ENCODE results near the gene CBX5. TPM values are rescaled to one million over a fixed set of nuclear protein-coding genes. Genes with fewer than 3 reads are reported as not detected.

CBX5 gene
- polyA plus RNA-seq, 1 experiment, result 14.3 TPM

DNA sequence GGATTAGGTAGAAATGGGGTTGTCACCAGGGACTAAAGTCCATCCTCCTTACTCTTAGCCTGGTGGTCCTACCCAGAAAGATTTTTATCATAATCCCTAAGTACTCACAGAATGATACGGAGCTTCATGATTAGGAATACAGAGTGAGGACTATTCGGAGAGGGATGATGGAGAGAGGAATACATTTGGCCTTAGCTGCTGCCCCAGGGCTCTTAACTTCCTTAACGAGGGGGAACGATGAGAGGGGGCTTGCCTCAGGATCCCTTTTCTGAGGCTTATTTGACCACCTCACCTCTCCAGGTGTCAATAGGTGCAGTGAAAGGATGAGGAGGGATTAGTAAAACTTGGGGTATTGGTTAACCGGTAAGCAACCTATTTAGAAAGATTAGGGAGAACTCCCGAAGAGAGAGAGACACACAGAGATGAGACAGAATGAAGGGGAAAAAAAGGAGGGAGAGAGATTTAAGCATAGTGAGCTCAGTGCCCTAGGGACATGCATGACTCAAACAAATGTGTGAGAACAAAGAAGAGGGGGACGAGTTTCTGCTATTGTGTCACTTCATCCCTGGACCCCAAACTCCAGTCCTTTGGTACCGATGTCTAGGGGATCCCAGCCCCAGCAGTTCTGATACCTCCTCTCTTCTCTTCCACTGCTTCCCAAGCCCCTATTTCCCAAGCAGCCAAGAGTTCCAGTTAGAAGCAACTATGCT is 19.7 kb upstream of the CBX5 start:
- no peak for TF ChIP-seq CTCF (IDR thresholded peaks at IDR 0.05; ENCODE audit: insufficient read depth, low read depth, low read length)
- Histone ChIP-seq H3K36me3 (ENCODE audit: control insufficient read depth, insufficient read depth, low read length) (no peaks in the 10 kb centered on the region), H3K27me3 (ENCODE audit: control insufficient read depth, insufficient read depth, low read length) (peaks cover 13% of the 10 kb centered on the region), H3K4me3 (ENCODE audit: low read depth, low read length) (no peak overlapping the region)
- ChIA-PET CTCF (interaction anchor here (0.6 to 3.5 kb wide), 17 partner anchors 10 to 274 kb away, joined by 3 to 17 read pairs (median 5); partner anchors contain the start of genes CBX5, COPZ1 and HNRNPA1), POLR2A (interaction anchor here (0.8 kb wide), 1 partner anchor 20 kb away, joined by 4 read pairs; the partner anchor contains the start of gene CBX5)
- no peak for DNase-seq (ENCODE audit: low read depth)

DNA sequence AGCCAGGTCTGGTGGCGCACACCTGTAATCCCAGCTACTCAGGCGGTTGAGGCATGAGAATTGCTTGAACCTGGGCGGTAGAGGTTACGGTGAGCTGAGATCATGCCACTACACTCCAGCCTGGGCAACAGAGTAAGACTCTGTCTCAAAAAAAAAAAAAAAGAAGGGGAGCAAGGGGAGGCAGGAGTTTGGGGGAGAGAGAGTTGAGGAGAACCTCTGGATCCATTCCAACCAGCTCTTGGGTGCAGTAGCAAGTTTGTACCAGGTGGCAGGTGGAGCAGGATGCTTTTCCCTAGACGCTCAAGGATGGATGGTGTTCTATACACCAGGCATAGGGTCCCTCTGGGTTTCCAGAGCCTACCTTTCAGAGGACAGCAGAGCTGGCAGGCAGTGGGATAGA is 19.0 kb upstream of the CBX5 start:
- Histone ChIP-seq H3K27me3 (ENCODE audit: control insufficient read depth, insufficient read depth, low read length) (peaks cover 13% of the 10 kb centered on the region), H3K36me3 (ENCODE audit: control insufficient read depth, insufficient read depth, low read length) (no peaks in the 10 kb centered on the region), H3K4me3 (ENCODE audit: low read depth, low read length) (no peak overlapping the region)
- CTCF ChIA-PET, result interaction anchor here (0.8 to 3.5 kb wide), 12 partner anchors 10 to 126 kb away, joined by 3 to 17 read pairs (median 6); partner anchors contain the start of genes CBX5 and HNRNPA1
- POLR2A ChIA-PET, result interaction anchor here (0.8 kb wide), 1 partner anchor 19 kb away, joined by 4 read pairs; the partner anchor contains the start of gene CBX5
- no peak for TF ChIP-seq CTCF (IDR thresholded peaks at IDR 0.05; ENCODE audit: insufficient read depth, low read depth, low read length)
- DNase-seq (ENCODE audit: low read depth), result no peak

- CTCF ChIA-PET, result interaction anchor here (0.8 to 8.1 kb wide), 5 partner anchors 10 to 74 kb away, joined by 3 to 86 read pairs (median 4); no protein-coding TSS in a partner anchor
- TF ChIP-seq CTCF (IDR thresholded peaks at IDR 0.05; ENCODE audit: insufficient read depth, low read depth, low read length), result no peak
- Histone ChIP-seq H3K27me3 (ENCODE audit: control insufficient read depth, insufficient read depth, low read length) (peaks cover 8% of the 10 kb centered on the region), H3K4me3 (ENCODE audit: low read depth, low read length) (no peak overlapping the region), H3K36me3 (ENCODE audit: control insufficient read depth, insufficient read depth, low read length) (no peaks in the 10 kb centered on the region)
- no peak for DNase-seq (ENCODE audit: low read depth)
- POLR2A ChIA-PET, result no interaction called here
These were observed 16.6 kb upstream of the CBX5 start for GRCh38 chr12:54296393-54297099.

DNA sequence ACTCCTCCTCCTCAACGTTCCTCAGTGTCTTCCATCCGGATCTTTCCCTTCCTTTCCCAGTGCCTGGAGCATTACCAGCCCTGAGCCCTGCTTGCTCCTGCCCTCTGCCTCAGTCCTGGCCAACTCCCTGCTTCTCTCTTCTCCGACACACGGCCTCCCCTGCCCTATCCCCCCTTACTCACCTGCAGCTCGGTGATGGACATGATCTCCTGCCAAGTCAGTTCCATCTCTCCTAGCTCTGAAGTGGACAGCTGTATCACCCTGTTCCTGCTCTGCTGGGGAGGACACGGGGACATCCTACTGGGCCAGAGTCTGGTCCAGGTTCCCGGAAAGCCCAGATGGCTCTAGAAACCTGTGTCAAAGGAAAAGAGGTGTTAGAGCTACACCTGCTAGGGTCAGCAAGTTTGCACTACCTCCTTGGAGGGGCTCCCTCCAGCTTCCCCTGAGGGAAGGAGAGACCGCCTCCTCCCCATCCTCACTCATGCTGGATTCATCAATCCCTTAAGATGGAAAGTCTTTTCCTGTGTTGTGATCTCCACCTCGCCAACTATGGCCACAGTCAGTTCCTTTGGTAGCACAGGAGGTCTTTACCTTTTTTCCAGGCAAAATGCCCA is 15.1 kb upstream of the CBX5 start:
- peaks cover 3% of the 10 kb centered on the region; the same call in 1 of the 2 replicates for H3K27me3 ChIP-seq (ENCODE audit: control insufficient read depth, insufficient read depth, low read length)
- no peak for DNase-seq (ENCODE audit: low read depth)
- ChIA-PET POLR2A (no interaction called here), CTCF (interaction anchor here (0.7 to 8.1 kb wide), 21 partner anchors 8 to 85 kb away, joined by 3 to 86 read pairs (median 3); partner anchors contain the start of genes COPZ1 and HNRNPA1)
- no peak overlapping the region for H3K4me3 ChIP-seq (ENCODE audit: low read depth, low read length)
- H3K36me3 ChIP-seq (ENCODE audit: control insufficient read depth, insufficient read depth, low read length), result no peaks in the 10 kb centered on the region
- TF ChIP-seq CTCF (IDR thresholded peaks at IDR 0.05; ENCODE audit: insufficient read depth, low read depth, low read length), result no peak

Measured in BJ (cell line).